Neuronal stem cell (in vitro differentiated cells): ENCODE results near the gene TRPM6. TPM values are rescaled to one million over a fixed set of nuclear protein-coding genes. Genes with fewer than 3 reads are reported as not detected.
A peak's percentile ranks its signal among the peaks of the same experiment; 100 is the strongest.

Experiments used
- DNase-seq: peaks from one replicate; pipeline ENCODE4 v3.0.0-alpha.2; 2013; ENCODE audit warnings: low spot score
- H2AFZ ChIP-seq: one replicate; pipeline ENCODE4 v1.6.1; 2013; ENCODE audit warnings: mild to moderate bottlenecking, low read length, inconsistent platforms
- H2AK5ac ChIP-seq: 2 replicates; pipeline ENCODE4 v1.6.1; 2013; ENCODE audit warnings: low read depth, mild to moderate bottlenecking, inconsistent platforms, low read length, moderate library complexity, mixed read lengths
- H2BK120ac ChIP-seq: 2 replicates; pipeline ENCODE4 v1.6.1; 2013; ENCODE audit warnings: low read depth, mild to moderate bottlenecking, inconsistent platforms, low read length, moderate library complexity, mixed read lengths
- H2BK12ac ChIP-seq: one replicate; pipeline ENCODE4 v1.6.1; 2013; ENCODE audit warnings: low read length, inconsistent platforms
- H2BK15ac ChIP-seq: 2 replicates; pipeline ENCODE4 v1.6.1; 2013; ENCODE audit warnings: mild to moderate bottlenecking, low read length, inconsistent platforms, mixed read lengths
- H2BK5ac ChIP-seq: one replicate; pipeline ENCODE4 v1.6.1; 2013; ENCODE audit warnings: inconsistent platforms, mild to moderate bottlenecking, low read length, moderate library complexity
- H3K14ac ChIP-seq: one replicate; pipeline ENCODE4 v1.6.1; 2013; ENCODE audit warnings: low read length, inconsistent platforms
- H3K18ac ChIP-seq: 2 replicates; pipeline ENCODE4 v1.6.1; 2013; ENCODE audit warnings: low read length, inconsistent platforms
- H3K23ac ChIP-seq: 2 replicates; pipeline ENCODE4 v1.6.1; 2013; ENCODE audit warnings: low read depth, mild to moderate bottlenecking, mixed read lengths, low read length, inconsistent platforms; ENCODE audit not compliant: poor library complexity
- H3K27ac ChIP-seq: replicated peaks from 3 replicates; pipeline ENCODE4 v1.5.1; 2013; ENCODE audit warnings: low read length, inconsistent platforms
- H3K27me3 ChIP-seq, 3 experiments: 2 replicates each; pipeline ENCODE4 v1.6.1; 2013; ENCODE audit warnings: low read length in 3 of 3, mild to moderate bottlenecking in 2 of 3, inconsistent platforms in 1 of 3, low read depth in 1 of 3, mixed read lengths in 1 of 3, moderate library complexity in 1 of 3; ENCODE audit not compliant: control insufficient read depth in 3 of 3, insufficient read depth in 3 of 3
- H3K36me3 ChIP-seq, 2 donors: replicated peaks in 1 of 2; 2 replicates each; pipeline ENCODE4 v1.6.1; 2013; ENCODE audit warnings: low read length in 2 of 2; ENCODE audit not compliant: control insufficient read depth in 2 of 2, insufficient read depth in 2 of 2
- H3K4ac ChIP-seq: 2 replicates; pipeline ENCODE4 v1.6.1; 2013; ENCODE audit warnings: inconsistent platforms, mild to moderate bottlenecking, low read length, moderate library complexity
- H3K4me1 ChIP-seq, 2 donors: 1 replicate in 1 of 2; 2 replicates in 1 of 2; pipeline ENCODE4 v1.6.1; 2013; ENCODE audit warnings: low read length in 2 of 2, low read depth in 1 of 2; ENCODE audit not compliant: control insufficient read depth in 2 of 2, insufficient read depth in 1 of 2
- H3K4me2 ChIP-seq: one replicate; pipeline ENCODE4 v1.6.1; 2013; ENCODE audit warnings: mild to moderate bottlenecking, low read length, inconsistent platforms; ENCODE audit not compliant: insufficient read depth, poor library complexity, severe bottlenecking
- H3K4me3 ChIP-seq, 2 donors: 2 replicates each; pipeline ENCODE4 v1.5.1; 2013; ENCODE audit warnings: low read length in 2 of 2, mild to moderate bottlenecking in 2 of 2, inconsistent platforms in 1 of 2, moderate library complexity in 1 of 2
- H3K79me1 ChIP-seq: one replicate; pipeline ENCODE4 v1.6.1; 2013; ENCODE audit warnings: low read depth, mild to moderate bottlenecking, inconsistent platforms, low read length, moderate library complexity
- H3K9ac ChIP-seq: one replicate; pipeline ENCODE4 v1.6.1; 2013; ENCODE audit warnings: mild to moderate bottlenecking, low read depth, low read length, inconsistent platforms; ENCODE audit not compliant: poor library complexity
- H3K9me3 ChIP-seq, 2 donors: replicated peaks in 1 of 2; 2 replicates each; pipeline versions ENCODE3 to v1.6.1; 2013; ENCODE audit warnings: low read length in 2 of 2, mild to moderate bottlenecking in 2 of 2, inconsistent platforms in 1 of 2, low read depth in 1 of 2, mixed read lengths in 1 of 2, moderate library complexity in 1 of 2; ENCODE audit not compliant: control insufficient read depth in 2 of 2, insufficient read depth in 1 of 2
- H4K8ac ChIP-seq: one replicate; pipeline ENCODE4 v1.6.1; 2013; ENCODE audit warnings: low read depth, mild to moderate bottlenecking, inconsistent platforms, low read length, moderate library complexity
- H4K91ac ChIP-seq: one replicate; pipeline ENCODE4 v1.6.1; 2013; ENCODE audit warnings: low read length, low read depth, mild to moderate bottlenecking, inconsistent platforms; ENCODE audit not compliant: poor library complexity
- WGBS, 2 donors: extraction: QIAGEN DNeasy Blood & Tissue Kit; methylation state at CpG; one replicate each; pipeline ENCODE4 v1.1.7; 2013; ENCODE audit warnings: missing lambda C conversion rate in 2 of 2, mixed read lengths in 1 of 2; ENCODE audit not compliant: insufficient read length in 2 of 2, insufficient replicate concordance in 1 of 2; ENCODE audit errors: extremely low coverage in 2 of 2; 5-methylcytosine and 5-hydroxymethylcytosine counted together
- polyA plus RNA-seq, 2 experiments: library from polyadenylated mRNA; stranded (reverse); fragments of 200-250 nt; gene quantifications; one replicate each; pipeline ENCODE4 v1.2.3, GENCODE V29; 2013

TRPM6 gene, protein sequence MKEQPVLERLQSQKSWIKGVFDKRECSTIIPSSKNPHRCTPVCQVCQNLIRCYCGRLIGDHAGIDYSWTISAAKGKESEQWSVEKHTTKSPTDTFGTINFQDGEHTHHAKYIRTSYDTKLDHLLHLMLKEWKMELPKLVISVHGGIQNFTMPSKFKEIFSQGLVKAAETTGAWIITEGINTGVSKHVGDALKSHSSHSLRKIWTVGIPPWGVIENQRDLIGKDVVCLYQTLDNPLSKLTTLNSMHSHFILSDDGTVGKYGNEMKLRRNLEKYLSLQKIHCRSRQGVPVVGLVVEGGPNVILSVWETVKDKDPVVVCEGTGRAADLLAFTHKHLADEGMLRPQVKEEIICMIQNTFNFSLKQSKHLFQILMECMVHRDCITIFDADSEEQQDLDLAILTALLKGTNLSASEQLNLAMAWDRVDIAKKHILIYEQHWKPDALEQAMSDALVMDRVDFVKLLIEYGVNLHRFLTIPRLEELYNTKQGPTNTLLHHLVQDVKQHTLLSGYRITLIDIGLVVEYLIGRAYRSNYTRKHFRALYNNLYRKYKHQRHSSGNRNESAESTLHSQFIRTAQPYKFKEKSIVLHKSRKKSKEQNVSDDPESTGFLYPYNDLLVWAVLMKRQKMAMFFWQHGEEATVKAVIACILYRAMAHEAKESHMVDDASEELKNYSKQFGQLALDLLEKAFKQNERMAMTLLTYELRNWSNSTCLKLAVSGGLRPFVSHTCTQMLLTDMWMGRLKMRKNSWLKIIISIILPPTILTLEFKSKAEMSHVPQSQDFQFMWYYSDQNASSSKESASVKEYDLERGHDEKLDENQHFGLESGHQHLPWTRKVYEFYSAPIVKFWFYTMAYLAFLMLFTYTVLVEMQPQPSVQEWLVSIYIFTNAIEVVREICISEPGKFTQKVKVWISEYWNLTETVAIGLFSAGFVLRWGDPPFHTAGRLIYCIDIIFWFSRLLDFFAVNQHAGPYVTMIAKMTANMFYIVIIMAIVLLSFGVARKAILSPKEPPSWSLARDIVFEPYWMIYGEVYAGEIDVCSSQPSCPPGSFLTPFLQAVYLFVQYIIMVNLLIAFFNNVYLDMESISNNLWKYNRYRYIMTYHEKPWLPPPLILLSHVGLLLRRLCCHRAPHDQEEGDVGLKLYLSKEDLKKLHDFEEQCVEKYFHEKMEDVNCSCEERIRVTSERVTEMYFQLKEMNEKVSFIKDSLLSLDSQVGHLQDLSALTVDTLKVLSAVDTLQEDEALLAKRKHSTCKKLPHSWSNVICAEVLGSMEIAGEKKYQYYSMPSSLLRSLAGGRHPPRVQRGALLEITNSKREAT (N-terminal part only)
- polyA plus RNA-seq (2013, experiment 1 of 2), result 0.03 TPM
- polyA plus RNA-seq (2013, experiment 2 of 2), result 0.01 TPM

DNA sequence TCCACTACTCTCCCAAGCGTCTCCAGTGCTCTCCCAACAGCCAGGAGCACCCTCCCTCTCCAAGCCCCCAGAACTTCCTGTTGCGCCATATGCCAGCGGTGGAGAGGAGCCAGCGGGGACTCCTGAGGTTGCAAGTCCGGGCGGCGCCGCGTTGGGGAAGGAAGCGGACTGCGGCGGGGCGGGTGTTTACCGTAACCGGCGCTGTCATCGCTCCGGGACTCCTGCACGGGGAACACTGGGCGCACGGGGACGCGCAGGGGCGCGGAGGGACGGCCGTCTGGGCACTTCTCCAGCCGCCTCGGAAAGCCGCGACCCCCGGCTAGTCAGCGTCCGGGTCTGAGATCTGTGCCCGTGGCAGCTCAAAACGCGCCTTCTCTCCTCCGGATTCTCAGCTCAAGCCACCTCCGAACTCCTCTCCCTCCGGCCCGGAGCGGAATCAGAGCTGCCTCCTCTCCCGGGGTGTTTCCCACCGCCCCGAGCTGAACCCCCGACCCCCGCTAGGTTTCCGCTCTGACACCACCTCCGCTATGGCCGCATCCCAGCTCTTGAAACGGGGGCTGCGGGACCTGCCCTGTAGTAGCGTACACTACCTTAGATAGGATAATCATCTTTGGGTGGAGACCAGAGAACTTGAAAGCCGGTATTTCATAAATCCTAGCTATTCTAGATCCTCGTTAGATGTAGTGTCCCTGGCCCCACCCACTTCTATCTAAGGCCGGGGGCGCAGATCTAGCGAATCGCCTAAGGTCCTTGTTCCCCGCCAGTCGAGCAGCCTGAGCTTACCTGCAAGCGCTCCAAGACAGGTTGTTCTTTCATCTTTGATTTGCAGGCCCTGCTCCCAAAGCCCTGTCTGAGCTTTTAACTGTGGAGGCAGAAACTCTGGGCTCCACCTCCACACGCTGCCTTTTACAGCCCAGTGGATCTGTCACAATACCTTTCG is at the start of gene TRPM6:
Gene TRPM6, minus strand, starts transcription at position 881 of the 940 bp plus-strand sequence. Its CDS starts 65 bp downstream, at position 816.
- Histone ChIP-seq H3K18ac (peak within 1 kb of the TSS; percentile 84), H4K8ac (no peak within 1 kb of the TSS), H2BK12ac (no peak within 1 kb of the TSS), H4K91ac (no peak within 1 kb of the TSS), H3K36me3 (no peaks in the 10 kb centered on the region), H2AK5ac (no peak within 1 kb of the TSS), H3K4me3 (peak within 1 kb of the TSS; percentile 48 to 90), H3K4me2 (peak within 1 kb of the TSS; percentile 70), H3K27me3 (peaks cover 0 to 34% (median 17%) of the 10 kb centered on the region in 3 experiments), H2BK5ac (no peak within 1 kb of the TSS), H2BK120ac (no peak within 1 kb of the TSS), H3K4me1 (peaks cover 2% of the 10 kb centered on the region in 2 donors), H3K9ac (peak within 1 kb of the TSS; percentile 46), H3K9me3 (no peaks in the 10 kb centered on the region), H2BK15ac (no peak within 1 kb of the TSS), H3K79me1 (no peaks in the 10 kb centered on the region), H3K27ac (no peak within 1 kb of the TSS), H3K14ac (no peak within 1 kb of the TSS), H2AFZ (peak within 1 kb of the TSS; percentile 97), H3K4ac (no peak within 1 kb of the TSS), H3K23ac (no peak within 1 kb of the TSS)
- DNase-seq, result peak; percentile 29
- no CpG with 5 or more reads among the region's 64 CpGs for WGBS, 2 donors

DNA sequence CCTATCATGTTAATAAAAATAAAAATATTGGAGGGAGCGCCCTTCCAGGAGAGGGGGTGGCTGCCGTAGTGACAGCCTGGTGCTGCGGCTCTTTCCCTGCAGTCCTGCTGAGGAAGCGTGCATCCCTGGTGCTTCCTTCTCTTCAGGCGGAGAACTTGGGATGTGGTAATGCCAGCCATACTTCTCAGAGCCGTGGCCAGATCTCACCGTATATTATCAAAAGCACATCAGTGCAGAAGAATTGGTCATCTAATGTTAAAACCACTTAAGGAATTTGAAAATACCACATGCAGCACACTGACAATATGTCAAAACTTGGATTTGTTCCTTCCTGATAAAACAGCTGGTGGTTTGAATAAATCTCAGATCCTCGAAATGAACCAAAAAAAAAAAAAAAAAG is 47.3 kb upstream of the TRPM6 start:
- Histone ChIP-seq H3K4me1 (no peaks in the 10 kb centered on the region), H3K14ac (no peak overlapping the region), H2AK5ac (no peak overlapping the region), H3K4me2 (no peak overlapping the region), H3K27ac (no peak overlapping the region), H3K9me3 (no peaks in the 10 kb centered on the region), H2BK12ac (no peak overlapping the region), H3K18ac (no peak overlapping the region), H4K8ac (no peak overlapping the region), H3K23ac (no peak overlapping the region), H3K4me3 (no peak overlapping the region), H2BK15ac (no peak overlapping the region), H2BK5ac (no peak overlapping the region), H4K91ac (no peak overlapping the region), H3K27me3 (no peaks in the 10 kb centered on the region), H2BK120ac (no peak overlapping the region), H3K79me1 (no peaks in the 10 kb centered on the region), H3K4ac (no peak overlapping the region), H3K9ac (no peak overlapping the region), H3K36me3 (no peaks in the 10 kb centered on the region), H2AFZ (no peak overlapping the region)
- no peak for DNase-seq
- no CpG with 5 or more reads among the region's 8 CpGs for WGBS, 2 donors

DNA sequence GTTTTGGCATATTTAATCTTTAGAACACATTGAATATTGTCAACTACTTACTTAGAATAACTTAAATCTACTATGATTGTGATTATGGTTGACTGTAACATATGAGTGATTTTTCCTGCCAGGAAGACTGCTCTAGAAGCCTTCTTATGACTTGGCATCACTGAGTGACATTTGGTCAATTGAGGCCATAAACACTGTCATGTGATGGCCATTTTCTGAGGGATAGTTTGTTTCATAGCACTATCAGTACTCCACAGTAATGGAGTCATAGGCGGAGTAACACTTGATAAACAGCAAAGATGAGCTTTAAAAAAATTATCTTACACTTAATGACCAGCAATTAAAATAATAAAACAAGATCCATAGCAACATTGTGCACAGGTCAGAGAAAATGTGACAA is 34.0 kb upstream of the TRPM6 start:
- no CpG with 5 or more reads among the region's 1 CpG for WGBS, 2 donors
- H3K4me3 ChIP-seq, result no peak overlapping the region
- H2BK15ac ChIP-seq, result no peak overlapping the region
- no peaks in the 10 kb centered on the region for H3K27me3 ChIP-seq
- H2BK12ac ChIP-seq, result no peak overlapping the region
- no peaks in the 10 kb centered on the region for H3K36me3 ChIP-seq
- H2BK120ac ChIP-seq, result no peak overlapping the region
- no peak for DNase-seq
- no peaks in the 10 kb centered on the region for H3K79me1 ChIP-seq
- H3K23ac ChIP-seq, result no peak overlapping the region
- H3K9me3 ChIP-seq, result no peaks in the 10 kb centered on the region
- no peak overlapping the region for H4K8ac ChIP-seq
- H3K9ac ChIP-seq, result no peak overlapping the region
- no peak overlapping the region for H2AK5ac ChIP-seq
- no peak overlapping the region for H3K4me2 ChIP-seq
- no peak overlapping the region for H3K14ac ChIP-seq
- no peak overlapping the region for H2BK5ac ChIP-seq
- no peak overlapping the region for H3K18ac ChIP-seq
- no peaks in the 10 kb centered on the region for H3K4me1 ChIP-seq
- H3K27ac ChIP-seq, result no peak overlapping the region
- H2AFZ ChIP-seq, result no peak overlapping the region
- no peak overlapping the region for H4K91ac ChIP-seq
- H3K4ac ChIP-seq, result no peak overlapping the region
